ENCODE results near the gene NPSR1.

GRCh38 chr7:34755008-34755407 is 97.0 kb downstream of the NPSR1 start:
- TF ChIP-seq POLR2A (IDR thresholded peaks at IDR 0.05), result no peak
- TF ChIP-seq CTCF (IDR thresholded peaks at IDR 0.05), result no peak
- no peak for TF ChIP-seq EP300 (IDR thresholded peaks at IDR 0.05)
- no peak for TF ChIP-seq POLR2AphosphoS5 (IDR thresholded peaks at IDR 0.05)
